Stimulated activated naive CD8-positive, alpha-beta T cell treated with anti-CD3 and anti-CD28 coated beads, Interleukin-15, Interleukin-2, amounts not matched to agents 100 ng/mL and 50 ng/mL, for 24 hours (primary cell): ENCODE results near the gene MCF2L2.
A peak's percentile ranks its signal among the peaks of the same experiment; 100 is the strongest.
"Not testable (repeated sequence)": the region's sequence is repeated elsewhere in the genome, so short reads cannot be mapped to it uniquely, and the experiment has no call there.

ENCODE experiments used
- H3K27ac Mint-ChIP-seq: one replicate; pipeline ENCODE4 v1.8.0; 2021; ENCODE audit warnings: mild to moderate bottlenecking, mixed read lengths
- H3K27me3 Mint-ChIP-seq: one replicate; pipeline ENCODE4 v1.8.0; 2021; ENCODE audit warnings: mixed read lengths
- H3K36me3 Mint-ChIP-seq: one replicate; pipeline ENCODE4 v1.8.0; 2021; ENCODE audit warnings: low read depth, mixed read lengths
- H3K4me1 Mint-ChIP-seq: one replicate; pipeline ENCODE4 v1.8.0; 2021; ENCODE audit warnings: low read depth, mixed read lengths
- H3K4me3 Mint-ChIP-seq: one replicate; pipeline ENCODE4 v1.8.0; 2021; ENCODE audit warnings: mild to moderate bottlenecking, mixed read lengths
- H3K9me3 Mint-ChIP-seq: one replicate; pipeline ENCODE4 v1.8.0; 2021; ENCODE audit warnings: mixed read lengths

The MCF2L2 gene

GRCh38 chr3:183449791-183450190 is 21.4 kb upstream of the MCF2L2 start:
- Mint-ChIP-seq H3K36me3 (peaks cover 6% of the 10 kb centered on the region), H3K9me3 (peaks cover under 1% of the 10 kb centered on the region), H3K27ac (no peak overlapping the region), H3K4me1 (peaks cover 13% of the 10 kb centered on the region), H3K27me3 (no peaks in the 10 kb centered on the region), H3K4me3 (no peak overlapping the region)

- no peaks in the 10 kb centered on the region for H3K27me3 Mint-ChIP-seq
- H3K27ac Mint-ChIP-seq = no peak overlapping the region
- peaks cover 4% of the 10 kb centered on the region for H3K36me3 Mint-ChIP-seq
- peaks cover 13% of the 10 kb centered on the region for H3K4me1 Mint-ChIP-seq
- H3K9me3 Mint-ChIP-seq = peaks cover 4% of the 10 kb centered on the region
- H3K4me3 Mint-ChIP-seq = no peak overlapping the region
These were observed 21.0 kb upstream of the MCF2L2 start for GRCh38 chr3:183449391-183449790.

GRCh38 chr3:183448369-183449128 is 20.1 kb upstream of the MCF2L2 start:
- peaks cover 6% of the 10 kb centered on the region for H3K36me3 Mint-ChIP-seq
- H3K9me3 Mint-ChIP-seq = peaks cover 5% of the 10 kb centered on the region
- peaks cover under 1% of the 10 kb centered on the region for H3K27me3 Mint-ChIP-seq
- no peak overlapping the region for H3K27ac Mint-ChIP-seq
- H3K4me3 Mint-ChIP-seq = peak overlapping the region; percentile 95
- H3K4me1 Mint-ChIP-seq = peaks cover 13% of the 10 kb centered on the region

GRCh38 chr3:183447206-183448001 is 19.0 kb upstream of the MCF2L2 start:
- Mint-ChIP-seq H3K36me3 (peaks cover 9% of the 10 kb centered on the region), H3K4me3 (peak overlapping the region; percentile 95), H3K4me1 (peaks cover 13% of the 10 kb centered on the region), H3K9me3 (peaks cover 12% of the 10 kb centered on the region), H3K27ac (peak overlapping the region; percentile 74), H3K27me3 (peaks cover 5% of the 10 kb centered on the region)

- Mint-ChIP-seq H3K4me3 (peak overlapping the region; percentile 95), H3K9me3 (peaks cover 12% of the 10 kb centered on the region), H3K36me3 (peaks cover 5% of the 10 kb centered on the region), H3K4me1 (peaks cover 13% of the 10 kb centered on the region), H3K27me3 (peaks cover 5% of the 10 kb centered on the region), H3K27ac (peak overlapping the region; percentile 74)
These were observed 18.4 kb upstream of the MCF2L2 start for GRCh38 chr3:183446838-183447205.

- H3K4me3 Mint-ChIP-seq = no peak overlapping the region
- peaks cover 5% of the 10 kb centered on the region for H3K36me3 Mint-ChIP-seq
- H3K27ac Mint-ChIP-seq = no peak overlapping the region
- H3K4me1 Mint-ChIP-seq = peaks cover 13% of the 10 kb centered on the region
- peaks cover 5% of the 10 kb centered on the region for H3K27me3 Mint-ChIP-seq
- H3K9me3 Mint-ChIP-seq = peaks cover 16% of the 10 kb centered on the region
These were observed 16.3 kb upstream of the MCF2L2 start for GRCh38 chr3:183444748-183445147.

GRCh38 chr3:183443395-183444385 is 15.3 kb upstream of the MCF2L2 start:
- Mint-ChIP-seq H3K4me3 (no peak overlapping the region), H3K36me3 (peaks cover 5% of the 10 kb centered on the region), H3K27ac (no peak overlapping the region), H3K4me1 (peaks cover 9% of the 10 kb centered on the region), H3K27me3 (peaks cover 5% of the 10 kb centered on the region), H3K9me3 (peaks cover 16% of the 10 kb centered on the region)

- Mint-ChIP-seq H3K4me3 (no peak overlapping the region), H3K27me3 (peaks cover 5% of the 10 kb centered on the region), H3K36me3 (peaks cover 5% of the 10 kb centered on the region), H3K9me3 (peaks cover 16% of the 10 kb centered on the region), H3K4me1 (peaks cover 2% of the 10 kb centered on the region), H3K27ac (no peak overlapping the region)
These were observed 14.6 kb upstream of the MCF2L2 start for GRCh38 chr3:183442994-183443393.

GRCh38 chr3:183440521-183440920 is 12.1 kb upstream of the MCF2L2 start:
- not testable (repeated sequence) for H3K36me3 Mint-ChIP-seq, H3K4me3 Mint-ChIP-seq, H3K27ac Mint-ChIP-seq, H3K27me3 Mint-ChIP-seq
- H3K4me1 Mint-ChIP-seq = peaks cover 11% of the 10 kb centered on the region
- H3K9me3 Mint-ChIP-seq = peaks cover 16% of the 10 kb centered on the region

- Mint-ChIP-seq H3K9me3 (peaks cover 13% of the 10 kb centered on the region), H3K27me3 (peaks cover 5% of the 10 kb centered on the region), H3K4me3 (no peak overlapping the region), H3K27ac (peak overlapping the region; percentile 47), H3K4me1 (peaks cover 13% of the 10 kb centered on the region), H3K36me3 (peaks cover 5% of the 10 kb centered on the region)
These were observed 11.1 kb upstream of the MCF2L2 start for GRCh38 chr3:183439515-183439914.

- no peak overlapping the region for H3K27ac Mint-ChIP-seq
- H3K9me3 Mint-ChIP-seq = peaks cover 12% of the 10 kb centered on the region
- no peak overlapping the region for H3K4me3 Mint-ChIP-seq
- H3K27me3 Mint-ChIP-seq = peaks cover 5% of the 10 kb centered on the region
- H3K36me3 Mint-ChIP-seq = peaks cover 5% of the 10 kb centered on the region
- H3K4me1 Mint-ChIP-seq = peaks cover 13% of the 10 kb centered on the region
These were observed 10.3 kb upstream of the MCF2L2 start for GRCh38 chr3:183438735-183439134.

GRCh38 chr3:183437666-183438564 is 9.5 kb upstream of the MCF2L2 start:
- H3K27ac Mint-ChIP-seq = no peak overlapping the region
- H3K36me3 Mint-ChIP-seq = no peaks in the 10 kb centered on the region
- no peak overlapping the region for H3K4me3 Mint-ChIP-seq
- peaks cover 5% of the 10 kb centered on the region for H3K9me3 Mint-ChIP-seq
- H3K4me1 Mint-ChIP-seq = peaks cover 13% of the 10 kb centered on the region
- H3K27me3 Mint-ChIP-seq = peaks cover under 1% of the 10 kb centered on the region

GRCh38 chr3:183437061-183437460 is 8.6 kb upstream of the MCF2L2 start:
- Mint-ChIP-seq H3K36me3 (no peaks in the 10 kb centered on the region), H3K27me3 (peaks cover 4% of the 10 kb centered on the region), H3K27ac (no peak overlapping the region)

GRCh38 chr3:183435661-183436060 is 7.2 kb upstream of the MCF2L2 start:
- Mint-ChIP-seq H3K27ac (peak overlapping the region; percentile 32), H3K36me3 (no peaks in the 10 kb centered on the region), H3K4me1 (peaks cover 23% of the 10 kb centered on the region), H3K9me3 (peaks cover 5% of the 10 kb centered on the region), H3K4me3 (no peak overlapping the region), H3K27me3 (peaks cover 13% of the 10 kb centered on the region)

More at GRCh38 chr3:183437061-183437460, 8.6 kb upstream of the MCF2L2 start:
- peaks cover 5% of the 10 kb centered on the region for H3K9me3 Mint-ChIP-seq
- H3K4me3 Mint-ChIP-seq = no peak overlapping the region
- peaks cover 13% of the 10 kb centered on the region for H3K4me1 Mint-ChIP-seq
